Uterus (tissue), 4 donors: Measurements from ENCODE around the gene GNG12. TPM values are rescaled to one million over a fixed set of nuclear protein-coding genes. Genes with fewer than 3 reads are reported as not detected.

Experiments used
- DNase-seq, 2 donors: peaks; one replicate each; pipeline ENCODE4 v3.0.0-alpha.2; 2019 to 2020
- H3K27ac ChIP-seq, 2 donors: fragments of 200-600 bp; sonication (generic); 1 replicate in 1 of 2; 2 replicates in 1 of 2; pipeline ENCODE4 v1.5.1; 2016 to 2018
- H3K27me3 ChIP-seq, 2 donors: fragments of 200-600 bp; sonication (generic); one replicate each; pipeline ENCODE4 v1.5.1; 2018 to 2019; ENCODE audit warnings: control low read depth in 1 of 2
- H3K36me3 ChIP-seq, 2 donors: fragments of 200-600 bp; sonication (generic); one replicate each; pipeline ENCODE4 v1.5.1; 2019; ENCODE audit warnings: control low read depth in 1 of 2
- H3K4me1 ChIP-seq, 2 donors: fragments of 200-600 bp; sonication (generic); one replicate each; pipeline ENCODE4 v1.5.1; 2018 to 2019; ENCODE audit warnings: control low read depth in 1 of 2
- H3K4me3 ChIP-seq, 2 donors: fragments of 200-600 bp; sonication (generic); 1 replicate in 1 of 2; 2 replicates in 1 of 2; pipeline ENCODE4 v1.5.1; 2018 to 2019; ENCODE audit warnings: mild to moderate bottlenecking in 1 of 2
- H3K9me3 ChIP-seq, 2 donors: fragments of 200-600 bp; sonication (generic); one replicate each; pipeline ENCODE4 v1.5.1; 2019; ENCODE audit warnings: control low read depth in 1 of 2
- CTCF ChIP-seq, 4 experiments: fragments of 200-600 bp in 2 of 4; fragments of 450-650 bp in 2 of 4; sonication (generic) in 2 of 4; IDR thresholded peaks; one replicate each; pipeline ENCODE4 v1.5.1; 2016 to 2019; ENCODE audit warnings: antibody characterized with exemption in 4 of 4, mild to moderate bottlenecking in 2 of 4, moderate library complexity in 1 of 4
- POLR2A ChIP-seq, 2 donors: fragments of 450-650 bp; IDR thresholded peaks; one replicate each; pipeline ENCODE4 v1.6.1; 2016; ENCODE audit warnings: antibody characterized with exemption in 2 of 2, mild to moderate bottlenecking in 1 of 2, moderate library complexity in 1 of 2
- intact Hi-C: fragments of 100-400 bp; cut with DNase I; formaldehyde crosslinking; loops from one replicate; pipeline ENCODE4 v1.15.1; 2023; ENCODE audit warnings: low total_unique reads
- total RNA-seq, 4 donors: library from RNA; depleted of rRNA in 3 of 4; stranded (reverse); fragments of >200 nt in 3 of 4; gene quantifications; one replicate each; pipeline versions ENCODE4 v1.1.0 to v1.2.4, GENCODE V29; 2014 to 2023
- donor health status: DM: yes; HTN: yes; CAD: no.

GNG12 gene
- total RNA-seq, 4 donors from 2014 or later, result 45.3 to 179 (median 120) TPM

GRCh38 chr1:67741121-67741520 lies 92.1 kb downstream of the GNG12 start:
- intact Hi-C loops, result no loop called here
- Histone ChIP-seq H3K4me1 (peaks cover 0 to 10% of the 10 kb centered on the region in 2 donors), H3K9me3 (no peaks in the 10 kb centered on the region), H3K4me3 (no peak overlapping the region), H3K27ac (peak overlapping the region in 1 of 2 donors; percentile 12), H3K27me3 (no peaks in the 10 kb centered on the region), H3K36me3 (no peaks in the 10 kb centered on the region)
- no peak for DNase-seq
- TF ChIP-seq POLR2A (IDR thresholded peaks at IDR 0.05), result no peak
- no peak for TF ChIP-seq CTCF (IDR thresholded peaks at IDR 0.05)

- Histone ChIP-seq H3K4me1 (peaks cover 0 to 11% of the 10 kb centered on the region in 2 donors), H3K27ac (no peak overlapping the region), H3K36me3 (no peaks in the 10 kb centered on the region), H3K4me3 (no peak overlapping the region), H3K9me3 (no peaks in the 10 kb centered on the region), H3K27me3 (no peaks in the 10 kb centered on the region)
- DNase-seq, result no peak
- intact Hi-C loops, result no loop called here
- TF ChIP-seq POLR2A (IDR thresholded peaks at IDR 0.05), result no peak
- TF ChIP-seq CTCF (IDR thresholded peaks at IDR 0.05), result no peak
Observed at GRCh38 chr1:67740543-67740942, 92.7 kb downstream of the GNG12 start.

GRCh38 chr1:67739361-67739760 lies 93.9 kb downstream of the GNG12 start:
- peaks cover 4 to 17% of the 10 kb centered on the region in 2 donors for H3K4me1 ChIP-seq
- DNase-seq, result no peak
- intact Hi-C loops, result no loop called here
- H3K36me3 ChIP-seq, result no peaks in the 10 kb centered on the region
- no peaks in the 10 kb centered on the region for H3K27me3 ChIP-seq
- TF ChIP-seq CTCF (IDR thresholded peaks at IDR 0.05) (no peak), POLR2A (IDR thresholded peaks at IDR 0.05) (no peak)
- no peak overlapping the region for H3K27ac ChIP-seq
- no peak overlapping the region for H3K4me3 ChIP-seq
- H3K9me3 ChIP-seq, result no peaks in the 10 kb centered on the region

GRCh38 chr1:67738401-67738800 lies 94.9 kb downstream of the GNG12 start:
- Histone ChIP-seq H3K27ac (no peak overlapping the region), H3K36me3 (no peaks in the 10 kb centered on the region), H3K27me3 (no peaks in the 10 kb centered on the region), H3K9me3 (no peaks in the 10 kb centered on the region), H3K4me3 (no peak overlapping the region), H3K4me1 (peaks cover 4 to 17% of the 10 kb centered on the region in 2 donors)
- intact Hi-C loops, result no loop called here
- DNase-seq, result no peak
- TF ChIP-seq POLR2A (IDR thresholded peaks at IDR 0.05) (no peak), CTCF (IDR thresholded peaks at IDR 0.05) (no peak)

DNA sequence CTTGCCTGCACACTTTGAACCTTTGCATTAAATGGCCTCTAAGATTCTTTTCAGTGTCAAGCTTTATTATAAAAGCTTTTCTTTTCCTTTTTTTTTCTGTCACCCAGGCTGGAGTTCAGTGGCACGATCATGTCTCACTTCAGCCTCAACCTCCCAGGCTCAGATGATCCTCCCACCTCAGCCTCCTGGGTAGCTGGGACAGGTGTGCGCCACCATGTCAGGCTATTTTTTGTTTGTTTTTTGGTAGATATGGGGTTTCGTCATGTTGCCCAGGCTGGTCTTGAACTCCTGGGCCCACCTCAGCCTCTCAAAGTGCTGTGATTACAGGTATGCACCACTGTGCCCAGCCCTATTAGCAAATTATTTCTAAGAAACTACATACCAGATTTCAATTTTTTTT lies 95.4 kb downstream of the GNG12 start:
- intact Hi-C loops, result no loop called here
- Histone ChIP-seq H3K27ac (no peak overlapping the region), H3K36me3 (no peaks in the 10 kb centered on the region), H3K27me3 (no peaks in the 10 kb centered on the region), H3K4me3 (no peak overlapping the region), H3K4me1 (peaks cover 4 to 17% of the 10 kb centered on the region in 2 donors), H3K9me3 (no peaks in the 10 kb centered on the region)
- DNase-seq, result no peak
- TF ChIP-seq CTCF (IDR thresholded peaks at IDR 0.05) (no peak), POLR2A (IDR thresholded peaks at IDR 0.05) (no peak)
